ENCODE results near the gene NUFIP1. TPM values are rescaled to one million over a fixed set of nuclear protein-coding genes. Genes with fewer than 3 reads are reported as not detected.

Gene NUFIP1
- total RNA-seq (6.9 and 7.4 TPM in 2 replicates), polyA plus RNA-seq (1.1 and 1.4 TPM in 2 replicates), polyA minus RNA-seq (1.1 and 1.3 TPM in 2 replicates), Bru-seq, nascent RNA (percentile 76 among the genes with signal in this experiment), BruChase-seq, experiment 1, labeled RNA remaining after a 6-hour chase (percentile 51 among the genes with signal in this experiment), BruChase-seq, experiment 2, labeled RNA remaining after a 2-hour chase (percentile 63 among the genes with signal in this experiment)
- polyA plus RNA-seq (2011; cell fraction: cytosol; rRNA removed) = 2.5 and 2.6 TPM in 2 replicates
- 2.4 and 2.7 TPM in 2 replicates for polyA plus RNA-seq (2011; cell fraction: nucleus; rRNA removed)
- 5.4 and 7.9 TPM in 2 replicates for polyA plus RNA-seq (2012)
- polyA minus RNA-seq (2011; cell fraction: cytosol; rRNA and poly(A)+ RNA removed) = 3.5 TPM
- 2.9 and 3.0 TPM in 2 replicates for polyA minus RNA-seq (2011; cell fraction: nucleus; rRNA and poly(A)+ RNA removed)
- long read RNA-seq, transcript NUFIP1-201 (10 exons, 3,492 nt) = major isoform, 17 of 22 reads
- long read RNA-seq, partial matches to known transcripts = 1 of 22 reads
- long read RNA-seq, other reads (novel, unspliced or antisense) = 4 of 22 reads

GRCh38 chr13:44989071-44989889, at the start of gene NUFIP1, which contains the start of gene GPALPP1:
Gene NUFIP1, minus strand, starts transcription at chr13:44989471. Its CDS starts 35 bp downstream, at chr13:44989436.
Gene GPALPP1, plus strand, starts transcription at chr13:44989538. Its CDS starts 117 bp downstream, at chr13:44989655.
- POLR2A ChIA-PET = interaction anchor here (0.8 kb wide), 1 partner anchor 157 kb away, joined by 3 read pairs; no protein-coding TSS in a partner anchor
- peak within 1 kb of the TSS; percentile 86 for H2AFZ ChIP-seq (ENCODE audit: low read depth, low read length)
- no peaks in the 10 kb centered on the region for H3K9me3 ChIP-seq (replicated peaks; ENCODE audit: control insufficient read depth, insufficient read depth, low read length)
- H3K4me1 ChIP-seq (ENCODE audit: control insufficient read depth, extremely low read depth, insufficient read depth, low read length) = peaks cover 21% of the 10 kb centered on the region
- no peaks in the 10 kb centered on the region for H3K9me1 ChIP-seq (replicated peaks; ENCODE audit: control insufficient read depth, extremely low read depth, insufficient read depth, low read length)
- FAIRE-seq (peak; percentile 91), DNase-seq (ENCODE audit: low read depth, low spot score) (peak; percentile 94)
- peak within 1 kb of the TSS; percentile 78 to 98 (median 84) for H3K4me3 ChIP-seq (replicated peaks in 1 of 3; ENCODE audit: insufficient read depth in 1 of 3, low read depth in 1 of 3, low read length in 3 of 3)
- peak within 1 kb of the TSS; percentile 83 for H3K27ac ChIP-seq (ENCODE audit: insufficient read depth, low read depth, low read length)
- dilution Hi-C loops (cut with MboI; ENCODE audit: extremely low pct_ligation_motif_present, low sequenced_read_pairs) = no loop called here
- CTCF ChIA-PET = interaction anchor here (2.3 kb wide), 1 partner anchor 16 kb away, joined by 10 read pairs; no protein-coding TSS in a partner anchor
- no peaks in the 10 kb centered on the region for H3K27me3 ChIP-seq (ENCODE audit: control insufficient read depth in 2 of 2, insufficient read depth in 2 of 2, low read length in 2 of 2)
- H4K20me1 ChIP-seq (replicated peaks; ENCODE audit: control insufficient read depth, extremely low read depth, insufficient read depth, low read length) = no peaks in the 10 kb centered on the region
- peak within 1 kb of the TSS; percentile 94 for H3K9ac ChIP-seq (replicated peaks; ENCODE audit: extremely low read depth, insufficient read depth, low read length)
- peaks cover 59% of the 10 kb centered on the region for H3K79me2 ChIP-seq (ENCODE audit: control insufficient read depth, insufficient read depth, low read length)
- TF ChIP-seq, protein P1, sequence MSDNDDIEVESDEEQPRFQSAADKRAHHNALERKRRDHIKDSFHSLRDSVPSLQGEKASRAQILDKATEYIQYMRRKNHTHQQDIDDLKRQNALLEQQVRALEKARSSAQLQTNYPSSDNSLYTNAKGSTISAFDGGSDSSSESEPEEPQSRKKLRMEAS (IDR thresholded peaks at IDR 0.05; ENCODE audit: insufficient read depth, insufficient read length) = peak; percentile 75
- TF ChIP-seq POLR2A (IDR thresholded peaks at IDR 0.05; ENCODE audit: low read depth, low read length) (peak; percentile 75), POLR2AphosphoS5 (IDR thresholded peaks at IDR 0.05; ENCODE audit: insufficient read depth, low read depth, low read length) (peak; percentile 69), GATA2 (IDR thresholded peaks at IDR 0.05; ENCODE audit: insufficient read depth, insufficient read length, low read depth, low read length) (no peak), EZH2 (IDR thresholded peaks at IDR 0.05; ENCODE audit: borderline replicate concordance, low read depth, low read length, severe bottlenecking) (no peak), FOS (IDR thresholded peaks at IDR 0.05; ENCODE audit: borderline replicate concordance, insufficient read depth, low read length) (no peak), MYC (IDR thresholded peaks at IDR 0.05; ENCODE audit: low read depth, low read length) (peak; percentile 86), JUN (IDR thresholded peaks at IDR 0.05; ENCODE audit: borderline replicate concordance, insufficient read depth, insufficient read length, low read depth) (no peak)
- TF ChIP-seq, protein P2, sequence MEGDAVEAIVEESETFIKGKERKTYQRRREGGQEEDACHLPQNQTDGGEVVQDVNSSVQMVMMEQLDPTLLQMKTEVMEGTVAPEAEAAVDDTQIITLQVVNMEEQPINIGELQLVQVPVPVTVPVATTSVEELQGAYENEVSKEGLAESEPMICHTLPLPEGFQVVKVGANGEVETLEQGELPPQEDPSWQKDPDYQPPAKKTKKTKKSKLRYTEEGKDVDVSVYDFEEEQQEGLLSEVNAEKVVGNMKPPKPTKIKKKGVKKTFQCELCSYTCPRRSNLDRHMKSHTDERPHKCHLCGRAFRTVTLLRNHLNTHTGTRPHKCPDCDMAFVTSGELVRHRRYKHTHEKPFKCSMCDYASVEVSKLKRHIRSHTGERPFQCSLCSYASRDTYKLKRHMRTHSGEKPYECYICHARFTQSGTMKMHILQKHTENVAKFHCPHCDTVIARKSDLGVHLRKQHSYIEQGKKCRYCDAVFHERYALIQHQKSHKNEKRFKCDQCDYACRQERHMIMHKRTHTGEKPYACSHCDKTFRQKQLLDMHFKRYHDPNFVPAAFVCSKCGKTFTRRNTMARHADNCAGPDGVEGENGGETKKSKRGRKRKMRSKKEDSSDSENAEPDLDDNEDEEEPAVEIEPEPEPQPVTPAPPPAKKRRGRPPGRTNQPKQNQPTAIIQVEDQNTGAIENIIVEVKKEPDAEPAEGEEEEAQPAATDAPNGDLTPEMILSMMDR (IDR thresholded peaks at IDR 0.05; ENCODE audit: extremely low read depth in 1 of 2, insufficient read depth in 1 of 2, low read depth in 1 of 2, low read length in 2 of 2) = peak in 1 of 2 donors; percentile 7
- intact Hi-C loops (cut with micrococcal nuclease) = loop anchor here (1.0 kb wide), 2 partner anchors 15 to 187 kb away; no protein-coding TSS in a partner anchor
- BruUV-seq (replicated peaks) = TSS peak; percentile 63
- H3K4me2 ChIP-seq (ENCODE audit: insufficient read depth, low read length) = peak within 1 kb of the TSS; percentile 92
- H3K36me3 ChIP-seq (ENCODE audit: control insufficient read depth in 2 of 2, extremely low read depth in 1 of 2, insufficient read depth in 2 of 2, low read length in 2 of 2) = peaks cover 0 to 3% of the 10 kb centered on the region in 2 experiments

All from endothelial cell of umbilical vein (primary cell).